HepG2 (cell line): ENCODE data around the gene SPN. TPM values are rescaled to one million over a fixed set of nuclear protein-coding genes. Genes with fewer than 3 reads are reported as not detected.

Experiments
- ATF1 ChIP-seq: IDR thresholded peaks from 2 replicates; pipeline ENCODE4 v1.6.1; 2016; ENCODE audit warnings: mild to moderate bottlenecking, control low read depth
- BHLHE40 ChIP-seq: IDR thresholded peaks from 2 replicates; pipeline ENCODE4 v1.6.1; 2011; ENCODE audit warnings: low read length, improper control_type of control experiment
- EZH2 ChIP-seq: conservative IDR thresholded peaks from 2 replicates; pipeline ENCODE4 v1.6.1; 2012; ENCODE audit warnings: mild to moderate bottlenecking, low read depth, low read length, moderate library complexity
- KAT8 ChIP-seq: IDR thresholded peaks from 2 replicates; pipeline ENCODE4 v1.6.1; 2016; ENCODE audit warnings: missing genetic modification reagents, missing compliant biosample characterization
- KLF16 ChIP-seq, 2 experiments: sonication (generic) in 1 of 2; formaldehyde crosslinking in 1 of 2; IDR thresholded peaks; 2 replicates each; pipeline versions ENCODE4 v1.6.1 to v1.8.0; 2016 to 2023; ENCODE audit warnings: missing genetic modification reagents in 2 of 2, missing compliant biosample characterization in 1 of 2
- LCORL ChIP-seq, 2 experiments: fragments of 450-650 bp in 1 of 2; sonication (generic) in 1 of 2; formaldehyde crosslinking in 1 of 2; IDR thresholded peaks; 2 replicates each; pipeline versions ENCODE4 v1.5.0 to v1.6.1; 2017 to 2020; ENCODE audit warnings: antibody characterized with exemption in 1 of 2, missing genetic modification reagents in 1 of 2
- MIXL1 ChIP-seq: IDR thresholded peaks from 2 replicates; pipeline ENCODE4 v1.6.1; 2016
- NCOA2 ChIP-seq: sonication (generic); formaldehyde crosslinking; IDR thresholded peaks from 2 replicates; pipeline ENCODE4 v1.8.0; 2022; ENCODE audit warnings: inconsistent platforms
- NFYC ChIP-seq: IDR thresholded peaks from 2 replicates; pipeline ENCODE4 v1.6.1; 2016; ENCODE audit warnings: missing genetic modification reagents, missing compliant biosample characterization
- NONO ChIP-seq, 2 experiments: fragments of 450-650 bp in 1 of 2; sonication (generic) in 1 of 2; formaldehyde crosslinking in 1 of 2; IDR thresholded peaks in 1 of 2; conservative IDR thresholded peaks in 1 of 2; 2 replicates each; pipeline versions ENCODE4 v1.6.1 to v1.8.0; 2017 to 2022; ENCODE audit warnings: mild to moderate bottlenecking in 1 of 2, missing genetic modification reagents in 1 of 2, moderate library complexity in 1 of 2
- POLR2AphosphoS5 ChIP-seq: IDR thresholded peaks from 2 replicates; pipeline ENCODE4 v1.6.1; 2012; ENCODE audit warnings: low read depth, low read length
- SIX1 ChIP-seq: sonication (generic); formaldehyde crosslinking; IDR thresholded peaks from 2 replicates; pipeline ENCODE4 v1.4.0; 2020; ENCODE audit warnings: missing genetic modification reagents, borderline replicate concordance
- SMAD3 ChIP-seq: sonication (generic); formaldehyde crosslinking; IDR thresholded peaks from 2 replicates; pipeline ENCODE4 v1.4.0; 2020; ENCODE audit warnings: missing genetic modification reagents
- SMYD3 ChIP-seq: sonication (generic); formaldehyde crosslinking; IDR thresholded peaks from 2 replicates; pipeline ENCODE4 v1.8.1; 2023; ENCODE audit warnings: mild to moderate bottlenecking, missing genetic modification reagents
- SPEN ChIP-seq: sonication (generic); formaldehyde crosslinking; IDR thresholded peaks from 2 replicates; pipeline ENCODE4 v1.5.1; 2020; ENCODE audit warnings: low read depth, mild to moderate bottlenecking, missing genetic modification reagents
- ZNF331 ChIP-seq: sonication (generic); formaldehyde crosslinking; IDR thresholded peaks from 2 replicates; pipeline ENCODE4 v1.4.0; 2020; ENCODE audit warnings: missing genetic modification reagents
- ZNF644 ChIP-seq: IDR thresholded peaks from 2 replicates; pipeline ENCODE4 v1.6.1; 2016; ENCODE audit warnings: low read depth
- polyA plus RNA-seq, 8 experiments: library from polyadenylated mRNA; depleted of rRNA in 3 of 8; stranded (reverse) in 7 of 8; unstranded in 1 of 8; fragments of >200 nt; fragmentation: Illumina TruSeq in 4 of 8; extraction: Trizol in 4 of 8; gene quantifications; 2 replicates each; pipeline versions ENCODE4 v1.2.1 to v1.2.3, GENCODE V29; 2011 to 2016; ENCODE audit warnings: low read depth in 4 of 8, missing spikeins in 1 of 8, mixed read lengths in 1 of 8; ENCODE audit not compliant: insufficient read depth in 1 of 8
- total RNA-seq, 5 experiments: library from RNA; depleted of rRNA; stranded (reverse); fragments of >200 nt; fragmentation: Illumina TruSeq; extraction: Trizol; gene quantifications; 2 replicates each; pipeline ENCODE4 v1.2.3, GENCODE V29; 2016; ENCODE audit warnings: low read depth in 1 of 5
- TF ChIP-seq, protein P1 (sequence below): sonication (generic); formaldehyde crosslinking; IDR thresholded peaks from 2 replicates; pipeline ENCODE4 v1.4.0; 2020; ENCODE audit warnings: missing genetic modification reagents
- TF ChIP-seq, protein P2 (sequence below): sonication (generic); formaldehyde crosslinking; IDR thresholded peaks from 2 replicates; pipeline ENCODE4 v1.4.0; 2020; ENCODE audit warnings: missing genetic modification reagents, mild to moderate bottlenecking, borderline replicate concordance
- TF ChIP-seq, protein P3 (sequence below), 2 experiments: sonication (generic) in 1 of 2; formaldehyde crosslinking in 1 of 2; IDR thresholded peaks; 2 replicates each; pipeline versions ENCODE4 v1.4.0 to v1.6.1; 2018 to 2020; ENCODE audit warnings: missing genetic modification reagents in 2 of 2, borderline replicate concordance in 1 of 2, low read depth in 1 of 2, mild to moderate bottlenecking in 1 of 2, missing biosample characterization in 1 of 2
- TF ChIP-seq, protein P4 (sequence below): sonication (generic); formaldehyde crosslinking; IDR thresholded peaks from 2 replicates; pipeline ENCODE4 v1.4.0; 2020; ENCODE audit warnings: missing genetic modification reagents
- TF ChIP-seq, protein P5 (sequence below): sonication (generic); formaldehyde crosslinking; IDR thresholded peaks from 2 replicates; pipeline ENCODE4 v1.4.0; 2020; ENCODE audit warnings: missing genetic modification reagents; ENCODE audit errors: not compliant biosample characterization

SPN gene
- total and polyA plus RNA-seq, 2 of the 13 experiments (the other 11 are each of a cell fraction or from before 2014, with no cell fraction given) = 0.22 to 1.6 TPM

DNA sequence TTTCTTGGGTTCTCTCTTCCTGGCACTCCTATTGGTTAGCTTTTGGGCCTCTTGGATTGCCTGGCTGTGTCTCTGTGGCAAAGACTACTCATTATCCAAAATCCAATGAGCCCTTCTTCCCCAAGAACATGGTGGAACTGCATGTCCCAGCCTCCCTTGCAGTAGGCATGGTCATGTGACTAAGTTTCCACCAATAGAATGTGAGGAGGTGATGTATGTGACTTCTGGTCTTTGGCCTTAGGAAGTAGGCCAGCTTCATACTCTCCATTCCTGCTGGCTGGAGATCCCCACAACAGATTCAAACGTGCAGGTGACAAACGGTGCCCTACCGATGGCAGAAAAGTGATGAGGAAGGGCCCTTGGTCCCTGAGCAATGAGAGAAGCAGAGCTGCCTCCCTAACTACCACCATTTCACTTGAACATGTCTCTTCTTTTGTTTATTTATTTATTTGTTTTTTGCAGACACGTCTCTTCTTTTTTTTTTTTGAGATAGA lies 17.3 kb upstream of the SPN start (continued):
- TF ChIP-seq, protein P1, sequence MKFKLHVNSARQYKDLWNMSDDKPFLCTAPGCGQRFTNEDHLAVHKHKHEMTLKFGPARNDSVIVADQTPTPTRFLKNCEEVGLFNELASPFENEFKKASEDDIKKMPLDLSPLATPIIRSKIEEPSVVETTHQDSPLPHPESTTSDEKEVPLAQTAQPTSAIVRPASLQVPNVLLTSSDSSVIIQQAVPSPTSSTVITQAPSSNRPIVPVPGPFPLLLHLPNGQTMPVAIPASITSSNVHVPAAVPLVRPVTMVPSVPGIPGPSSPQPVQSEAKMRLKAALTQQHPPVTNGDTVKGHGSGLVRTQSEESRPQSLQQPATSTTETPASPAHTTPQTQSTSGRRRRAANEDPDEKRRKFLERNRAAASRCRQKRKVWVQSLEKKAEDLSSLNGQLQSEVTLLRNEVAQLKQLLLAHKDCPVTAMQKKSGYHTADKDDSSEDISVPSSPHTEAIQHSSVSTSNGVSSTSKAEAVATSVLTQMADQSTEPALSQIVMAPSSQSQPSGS (CRISPR knock-in tag) = peak; percentile 73
- TF ChIP-seq POLR2AphosphoS5 = peak; percentile 86
- TF ChIP-seq, protein P2, sequence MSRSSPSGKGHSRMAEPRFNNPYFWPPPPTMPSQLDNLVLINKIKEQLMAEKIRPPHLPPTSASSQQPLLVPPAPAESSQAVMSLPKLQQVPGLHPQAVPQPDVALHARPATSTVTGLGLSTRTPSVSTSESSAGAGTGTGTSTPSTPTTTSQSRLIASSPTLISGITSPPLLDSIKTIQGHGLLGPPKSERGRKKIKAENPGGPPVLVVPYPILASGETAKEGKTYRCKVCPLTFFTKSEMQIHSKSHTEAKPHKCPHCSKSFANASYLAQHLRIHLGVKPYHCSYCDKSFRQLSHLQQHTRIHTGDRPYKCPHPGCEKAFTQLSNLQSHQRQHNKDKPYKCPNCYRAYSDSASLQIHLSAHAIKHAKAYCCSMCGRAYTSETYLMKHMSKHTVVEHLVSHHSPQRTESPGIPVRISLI = peak; percentile 62; the same call in 1 of the 2 replicates
- TF ChIP-seq SPEN (CRISPR knock-in tag) = 0 out of 2 replicates have a peak, but pooled peaks have one; percentile 48
- TF ChIP-seq, protein P3, sequence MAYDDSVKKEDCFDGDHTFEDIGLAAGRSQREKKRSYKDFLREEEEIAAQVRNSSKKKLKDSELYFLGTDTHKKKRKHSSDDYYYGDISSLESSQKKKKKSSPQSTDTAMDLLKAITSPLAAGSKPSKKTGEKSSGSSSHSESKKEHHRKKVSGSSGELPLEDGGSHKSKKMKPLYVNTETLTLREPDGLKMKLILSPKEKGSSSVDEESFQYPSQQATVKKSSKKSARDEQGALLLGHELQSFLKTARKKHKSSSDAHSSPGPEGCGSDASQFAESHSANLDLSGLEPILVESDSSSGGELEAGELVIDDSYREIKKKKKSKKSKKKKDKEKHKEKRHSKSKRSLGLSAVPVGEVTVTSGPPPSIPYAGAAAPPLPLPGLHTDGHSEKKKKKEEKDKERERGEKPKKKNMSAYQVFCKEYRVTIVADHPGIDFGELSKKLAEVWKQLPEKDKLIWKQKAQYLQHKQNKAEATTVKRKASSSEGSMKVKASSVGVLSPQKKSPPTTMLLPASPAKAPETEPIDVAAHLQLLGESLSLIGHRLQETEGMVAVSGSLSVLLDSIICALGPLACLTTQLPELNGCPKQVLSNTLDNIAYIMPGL (CRISPR knock-in tag; IDR thresholded peaks at IDR 0.05; ENCODE audit: borderline replicate concordance in 1 of 2, low read depth in 1 of 2) = peak in 1 of 2 experiments; percentile 48; a peak in 1 of 4 replicates
- TF ChIP-seq NFYC (CRISPR knock-in tag) = peak; percentile 94
- peak; percentile 47; the same call in 1 of the 2 replicates for TF ChIP-seq MIXL1 (CRISPR knock-in tag)
- no peak for TF ChIP-seq NONO (IDR thresholded peaks at IDR 0.05)
- TF ChIP-seq NONO (CRISPR knock-in tag; conservative IDR thresholded peaks at IDR 0.05) = 0 out of 2 replicates have a peak, but pooled peaks have one; percentile 18
- TF ChIP-seq, protein P4, sequence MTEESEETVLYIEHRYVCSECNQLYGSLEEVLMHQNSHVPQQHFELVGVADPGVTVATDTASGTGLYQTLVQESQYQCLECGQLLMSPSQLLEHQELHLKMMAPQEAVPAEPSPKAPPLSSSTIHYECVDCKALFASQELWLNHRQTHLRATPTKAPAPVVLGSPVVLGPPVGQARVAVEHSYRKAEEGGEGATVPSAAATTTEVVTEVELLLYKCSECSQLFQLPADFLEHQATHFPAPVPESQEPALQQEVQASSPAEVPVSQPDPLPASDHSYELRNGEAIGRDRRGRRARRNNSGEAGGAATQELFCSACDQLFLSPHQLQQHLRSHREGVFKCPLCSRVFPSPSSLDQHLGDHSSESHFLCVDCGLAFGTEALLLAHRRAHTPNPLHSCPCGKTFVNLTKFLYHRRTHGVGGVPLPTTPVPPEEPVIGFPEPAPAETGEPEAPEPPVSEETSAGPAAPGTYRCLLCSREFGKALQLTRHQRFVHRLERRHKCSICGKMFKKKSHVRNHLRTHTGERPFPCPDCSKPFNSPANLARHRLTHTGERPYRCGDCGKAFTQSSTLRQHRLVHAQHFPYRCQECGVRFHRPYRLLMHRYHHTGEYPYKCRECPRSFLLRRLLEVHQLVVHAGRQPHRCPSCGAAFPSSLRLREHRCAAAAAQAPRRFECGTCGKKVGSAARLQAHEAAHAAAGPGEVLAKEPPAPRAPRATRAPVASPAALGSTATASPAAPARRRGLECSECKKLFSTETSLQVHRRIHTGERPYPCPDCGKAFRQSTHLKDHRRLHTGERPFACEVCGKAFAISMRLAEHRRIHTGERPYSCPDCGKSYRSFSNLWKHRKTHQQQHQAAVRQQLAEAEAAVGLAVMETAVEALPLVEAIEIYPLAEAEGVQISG (CRISPR knock-in tag) = peak; percentile 65; the same call in 1 of the 2 replicates
- peak; percentile 54; the same call in 1 of the 2 replicates for TF ChIP-seq ATF1 (CRISPR knock-in tag)
- 0 out of 2 replicates have a peak, but pooled peaks have one; percentile 4 for TF ChIP-seq LCORL (IDR thresholded peaks at IDR 0.05)
- no peak for TF ChIP-seq LCORL (CRISPR knock-in tag; IDR thresholded peaks at IDR 0.05)
- TF ChIP-seq NCOA2 (CRISPR knock-in tag) = no peak
- 0 out of 2 replicates have a peak, but pooled peaks have one; percentile 10 for TF ChIP-seq BHLHE40
- TF ChIP-seq SIX1 = 0 out of 2 replicates have a peak, but pooled peaks have one; percentile 40
- 0 out of 2 replicates have a peak, but pooled peaks have one; percentile 14 for TF ChIP-seq ZNF331
- TF ChIP-seq ZNF644 (CRISPR knock-in tag) = peak; percentile 99
- TF ChIP-seq SMAD3 = 0 out of 2 replicates have a peak, but pooled peaks have one; percentile 48
- TF ChIP-seq KAT8 (CRISPR knock-in tag) = peak; percentile 93
- TF ChIP-seq, protein P5, sequence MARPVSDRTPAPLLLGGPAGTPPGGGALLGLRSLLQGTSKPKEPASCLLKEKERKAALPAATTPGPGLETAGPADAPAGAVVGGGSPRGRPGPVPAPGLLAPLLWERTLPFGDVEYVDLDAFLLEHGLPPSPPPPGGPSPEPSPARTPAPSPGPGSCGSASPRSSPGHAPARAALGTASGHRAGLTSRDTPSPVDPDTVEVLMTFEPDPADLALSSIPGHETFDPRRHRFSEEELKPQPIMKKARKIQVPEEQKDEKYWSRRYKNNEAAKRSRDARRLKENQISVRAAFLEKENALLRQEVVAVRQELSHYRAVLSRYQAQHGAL (CRISPR knock-in tag) = no peak
- peak in 1 of 2 experiments; percentile 35; a peak in 1 of 4 replicates for TF ChIP-seq KLF16 (CRISPR knock-in tag; IDR thresholded peaks at IDR 0.05)
- no peak for TF ChIP-seq EZH2
- TF ChIP-seq SMYD3 (CRISPR knock-in tag) = peak; percentile 66; the same call in 1 of the 2 replicates
